HepG2 (cell line): ENCODE data around the gene SLC25A17. TPM values are rescaled to one million over a fixed set of nuclear protein-coding genes. Genes with fewer than 3 reads are reported as not detected.

Experiments
- CEBPB ChIP-seq: IDR thresholded peaks from 2 replicates; pipeline ENCODE4 v1.6.1; 2011; ENCODE audit warnings: low read depth, low read length, improper control_type of control experiment, borderline replicate concordance
- HNF4A ChIP-seq: sonication (generic); formaldehyde crosslinking; IDR thresholded peaks from 2 replicates; pipeline ENCODE4 v1.4.0; 2020; ENCODE audit warnings: missing genetic modification reagents
- HNF4G ChIP-seq, 2 experiments: sonication (generic) in 1 of 2; formaldehyde crosslinking in 1 of 2; IDR thresholded peaks; 2 replicates each; pipeline versions ENCODE4 v1.4.0 to v1.6.1; 2011 to 2020; ENCODE audit warnings: borderline replicate concordance in 2 of 2, low read depth in 2 of 2, mild to moderate bottlenecking in 2 of 2, low read length in 1 of 2, missing genetic modification reagents in 1 of 2, moderate library complexity in 1 of 2
- KDM4B ChIP-seq: sonication (generic); formaldehyde crosslinking; IDR thresholded peaks from 2 replicates; pipeline ENCODE4 v1.4.0; 2020; ENCODE audit warnings: missing genetic modification reagents
- KLF13 ChIP-seq: sonication (generic); formaldehyde crosslinking; IDR thresholded peaks from 2 replicates; pipeline ENCODE4 v1.4.0; 2020; ENCODE audit warnings: mild to moderate bottlenecking, missing genetic modification reagents
- SKI ChIP-seq: fragments of 450-650 bp; IDR thresholded peaks from one replicate; pipeline ENCODE4 v1.6.1; 2018; ENCODE audit warnings: mild to moderate bottlenecking; ENCODE audit not compliant: partially characterized antibody
- SNAPC4 ChIP-seq: sonication (generic); formaldehyde crosslinking; IDR thresholded peaks from 2 replicates; pipeline ENCODE4 v1.4.0; 2020; ENCODE audit warnings: mild to moderate bottlenecking, missing genetic modification reagents
- SOX5 ChIP-seq: IDR thresholded peaks from 2 replicates; pipeline ENCODE4 v1.6.1; 2016; ENCODE audit warnings: borderline replicate concordance
- ZNF296 ChIP-seq: sonication (generic); formaldehyde crosslinking; conservative IDR thresholded peaks from 2 replicates; pipeline ENCODE4 v1.5.0; 2020; ENCODE audit warnings: mild to moderate bottlenecking, missing genetic modification reagents
- ZNF644 ChIP-seq: IDR thresholded peaks from 2 replicates; pipeline ENCODE4 v1.6.1; 2016; ENCODE audit warnings: low read depth
- ZZZ3 ChIP-seq: sonication (generic); formaldehyde crosslinking; IDR thresholded peaks from 2 replicates; pipeline ENCODE4 v1.4.0; 2020; ENCODE audit warnings: missing genetic modification reagents, mild to moderate bottlenecking, borderline replicate concordance
- polyA plus RNA-seq, 8 experiments: library from polyadenylated mRNA; depleted of rRNA in 3 of 8; stranded (reverse) in 7 of 8; unstranded in 1 of 8; fragments of >200 nt; fragmentation: Illumina TruSeq in 4 of 8; extraction: Trizol in 4 of 8; gene quantifications; 2 replicates each; pipeline versions ENCODE4 v1.2.1 to v1.2.3, GENCODE V29; 2011 to 2016; ENCODE audit warnings: low read depth in 4 of 8, missing spikeins in 1 of 8, mixed read lengths in 1 of 8; ENCODE audit not compliant: insufficient read depth in 1 of 8
- total RNA-seq, 5 experiments: library from RNA; depleted of rRNA; stranded (reverse); fragments of >200 nt; fragmentation: Illumina TruSeq; extraction: Trizol; gene quantifications; 2 replicates each; pipeline ENCODE4 v1.2.3, GENCODE V29; 2016; ENCODE audit warnings: low read depth in 1 of 5
- TF ChIP-seq, protein P1 (sequence below): sonication (generic); formaldehyde crosslinking; IDR thresholded peaks from 2 replicates; pipeline ENCODE4 v1.8.0; 2022; ENCODE audit warnings: mild to moderate bottlenecking, missing genetic modification reagents; ENCODE audit not compliant: insufficient replicate concordance
- TF ChIP-seq, protein P2 (sequence below), 2 experiments: IDR thresholded peaks; 2 replicates each; pipeline ENCODE4 v1.6.1; 2011 to 2012; ENCODE audit warnings: low read length in 2 of 2, borderline replicate concordance in 1 of 2, low read depth in 1 of 2, mild to moderate bottlenecking in 1 of 2, moderate library complexity in 1 of 2
- TF ChIP-seq, protein P3 (sequence below): sonication (generic); formaldehyde crosslinking; IDR thresholded peaks from 2 replicates; pipeline ENCODE4 v1.5.0; 2020; ENCODE audit warnings: missing genetic modification reagents

Gene SLC25A17
- total and polyA plus RNA-seq, 2 of the 13 experiments (the other 11 are each of a cell fraction or from before 2014, with no cell fraction given), result 15.7 to 27.9 TPM

DNA sequence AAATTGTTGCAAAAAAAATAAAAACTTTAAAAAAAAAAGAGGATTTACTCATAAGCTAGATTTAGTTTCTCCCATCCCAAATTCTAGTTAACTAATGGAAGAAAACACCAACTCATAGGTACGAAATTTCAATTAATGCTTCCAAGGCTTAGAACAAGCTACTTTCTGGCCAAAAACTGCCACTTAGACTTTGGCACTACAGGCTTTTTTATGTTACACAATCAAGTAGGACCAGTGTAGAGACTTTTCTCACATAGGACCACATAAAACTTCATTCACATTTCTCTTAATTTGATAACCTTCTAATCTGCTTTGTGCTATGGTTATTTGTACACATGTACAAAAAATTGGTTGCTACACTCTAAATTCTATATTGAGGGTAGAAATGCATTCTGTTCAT is 34.2 kb upstream of the SLC25A17 start (continued):
- TF ChIP-seq SNAPC4 (no peak), SOX5 (CRISPR knock-in tag) (no peak), ZNF296 (CRISPR knock-in tag) (no peak), CEBPB (peak; percentile 74; the same call in 1 of the 2 replicates), HNF4A (peak; percentile 50; the same call in 1 of the 2 replicates), ZZZ3 (CRISPR knock-in tag) (no peak), KDM4B (CRISPR knock-in tag) (no peak), ZNF644 (no peak), HNF4G (IDR thresholded peaks at IDR 0.05; ENCODE audit: borderline replicate concordance, low read depth, low read length) (0 out of 2 replicates have a peak, but pooled peaks have one; percentile 33), HNF4G (CRISPR knock-in tag; IDR thresholded peaks at IDR 0.05; ENCODE audit: borderline replicate concordance, low read depth) (no peak), SKI (no peak), KLF13 (CRISPR knock-in tag) (no peak)
- TF ChIP-seq, protein P1, sequence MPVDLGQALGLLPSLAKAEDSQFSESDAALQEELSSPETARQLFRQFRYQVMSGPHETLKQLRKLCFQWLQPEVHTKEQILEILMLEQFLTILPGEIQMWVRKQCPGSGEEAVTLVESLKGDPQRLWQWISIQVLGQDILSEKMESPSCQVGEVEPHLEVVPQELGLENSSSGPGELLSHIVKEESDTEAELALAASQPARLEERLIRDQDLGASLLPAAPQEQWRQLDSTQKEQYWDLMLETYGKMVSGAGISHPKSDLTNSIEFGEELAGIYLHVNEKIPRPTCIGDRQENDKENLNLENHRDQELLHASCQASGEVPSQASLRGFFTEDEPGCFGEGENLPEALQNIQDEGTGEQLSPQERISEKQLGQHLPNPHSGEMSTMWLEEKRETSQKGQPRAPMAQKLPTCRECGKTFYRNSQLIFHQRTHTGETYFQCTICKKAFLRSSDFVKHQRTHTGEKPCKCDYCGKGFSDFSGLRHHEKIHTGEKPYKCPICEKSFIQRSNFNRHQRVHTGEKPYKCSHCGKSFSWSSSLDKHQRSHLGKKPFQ (CRISPR knock-in tag), result no peak
- TF ChIP-seq, protein P2, sequence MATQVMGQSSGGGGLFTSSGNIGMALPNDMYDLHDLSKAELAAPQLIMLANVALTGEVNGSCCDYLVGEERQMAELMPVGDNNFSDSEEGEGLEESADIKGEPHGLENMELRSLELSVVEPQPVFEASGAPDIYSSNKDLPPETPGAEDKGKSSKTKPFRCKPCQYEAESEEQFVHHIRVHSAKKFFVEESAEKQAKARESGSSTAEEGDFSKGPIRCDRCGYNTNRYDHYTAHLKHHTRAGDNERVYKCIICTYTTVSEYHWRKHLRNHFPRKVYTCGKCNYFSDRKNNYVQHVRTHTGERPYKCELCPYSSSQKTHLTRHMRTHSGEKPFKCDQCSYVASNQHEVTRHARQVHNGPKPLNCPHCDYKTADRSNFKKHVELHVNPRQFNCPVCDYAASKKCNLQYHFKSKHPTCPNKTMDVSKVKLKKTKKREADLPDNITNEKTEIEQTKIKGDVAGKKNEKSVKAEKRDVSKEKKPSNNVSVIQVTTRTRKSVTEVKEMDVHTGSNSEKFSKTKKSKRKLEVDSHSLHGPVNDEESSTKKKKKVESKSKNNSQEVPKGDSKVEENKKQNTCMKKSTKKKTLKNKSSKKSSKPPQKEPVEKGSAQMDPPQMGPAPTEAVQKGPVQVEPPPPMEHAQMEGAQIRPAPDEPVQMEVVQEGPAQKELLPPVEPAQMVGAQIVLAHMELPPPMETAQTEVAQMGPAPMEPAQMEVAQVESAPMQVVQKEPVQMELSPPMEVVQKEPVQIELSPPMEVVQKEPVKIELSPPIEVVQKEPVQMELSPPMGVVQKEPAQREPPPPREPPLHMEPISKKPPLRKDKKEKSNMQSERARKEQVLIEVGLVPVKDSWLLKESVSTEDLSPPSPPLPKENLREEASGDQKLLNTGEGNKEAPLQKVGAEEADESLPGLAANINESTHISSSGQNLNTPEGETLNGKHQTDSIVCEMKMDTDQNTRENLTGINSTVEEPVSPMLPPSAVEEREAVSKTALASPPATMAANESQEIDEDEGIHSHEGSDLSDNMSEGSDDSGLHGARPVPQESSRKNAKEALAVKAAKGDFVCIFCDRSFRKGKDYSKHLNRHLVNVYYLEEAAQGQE (IDR thresholded peaks at IDR 0.05; ENCODE audit: borderline replicate concordance in 1 of 2, low read depth in 1 of 2, low read length in 2 of 2), result no peak
- TF ChIP-seq, protein P3, sequence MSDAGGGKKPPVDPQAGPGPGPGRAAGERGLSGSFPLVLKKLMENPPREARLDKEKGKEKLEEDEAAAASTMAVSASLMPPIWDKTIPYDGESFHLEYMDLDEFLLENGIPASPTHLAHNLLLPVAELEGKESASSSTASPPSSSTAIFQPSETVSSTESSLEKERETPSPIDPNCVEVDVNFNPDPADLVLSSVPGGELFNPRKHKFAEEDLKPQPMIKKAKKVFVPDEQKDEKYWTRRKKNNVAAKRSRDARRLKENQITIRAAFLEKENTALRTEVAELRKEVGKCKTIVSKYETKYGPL, result 0 out of 2 replicates have a peak, but pooled peaks have one; percentile 61
